Limb (tissue), 2 donors: Measurements from ENCODE around the gene HSF5.

Experiments
- DNase-seq, 2 donors: peaks; one replicate each; pipeline ENCODE4 v3.0.0-alpha.2; 2016; ENCODE audit errors: extremely low spot score in 2 of 2

The HSF5 gene

GRCh38 chr17:58387834-58388233 lies 100.4 kb downstream of the HSF5 start:
- DNase-seq = no peak

DNA sequence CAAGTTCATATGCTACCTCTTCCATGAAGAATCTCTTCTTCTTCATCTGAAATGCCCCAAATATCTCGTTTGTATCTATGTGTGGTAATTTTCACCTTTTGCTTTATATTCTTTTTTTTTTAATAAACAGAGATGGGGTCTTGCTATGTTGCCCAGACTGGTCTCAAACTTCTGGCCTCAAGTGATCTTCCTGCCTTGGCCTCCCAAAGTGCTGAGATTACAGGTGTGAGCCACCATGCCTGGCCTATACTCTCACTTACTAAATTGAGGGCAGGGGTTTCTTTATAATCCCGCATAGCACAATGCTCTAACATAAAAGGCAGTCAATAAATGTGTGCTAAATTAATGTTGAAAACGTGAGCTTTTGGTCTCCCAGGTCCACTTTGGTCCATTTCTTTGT lies 101.5 kb downstream of the HSF5 start:
- no peak for DNase-seq

GRCh38 chr17:58385359-58385899 lies 102.8 kb downstream of the HSF5 start:
- DNase-seq = no peak

- DNase-seq = no peak
Observed at GRCh38 chr17:58384897-58385296, 103.3 kb downstream of the HSF5 start.

DNA sequence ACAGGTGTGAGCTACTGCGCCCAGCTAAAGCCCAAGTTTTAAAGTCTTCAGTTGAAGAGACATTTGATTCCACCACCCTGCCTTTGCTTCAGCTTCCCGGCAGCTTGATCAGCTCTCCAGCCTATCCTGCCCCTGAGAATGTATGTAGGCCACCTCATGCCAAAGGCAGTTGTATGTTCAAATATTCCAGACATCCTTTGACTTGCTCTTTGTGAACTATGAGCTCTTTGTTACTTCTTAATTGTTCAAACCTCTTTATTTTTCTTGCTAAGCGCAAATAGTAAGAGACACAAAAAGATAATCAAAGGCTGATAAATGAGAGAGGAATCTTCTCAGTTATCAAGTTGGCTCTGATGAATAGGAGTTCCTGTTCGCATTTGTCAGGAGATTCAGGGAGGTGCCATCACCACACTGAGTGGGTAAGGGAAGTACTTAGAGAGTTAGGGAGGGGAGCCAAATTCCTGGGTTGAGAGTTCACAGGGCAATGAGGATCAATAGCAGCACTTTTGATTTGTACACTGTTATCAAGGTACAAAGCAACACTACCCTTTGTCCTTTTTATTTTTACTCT lies 104.2 kb downstream of the HSF5 start:
- DNase-seq = no peak

GRCh38 chr17:58382872-58383242 lies 105.4 kb downstream of the HSF5 start:
- DNase-seq = no peak

- no peak for DNase-seq
Observed at GRCh38 chr17:58382108-58382871, 105.9 kb downstream of the HSF5 start.

- no peak for DNase-seq
Observed at GRCh38 chr17:58381124-58382035, 106.8 kb downstream of the HSF5 start.

- no peak for DNase-seq
Observed at GRCh38 chr17:58380207-58381123, 107.7 kb downstream of the HSF5 start.

DNA sequence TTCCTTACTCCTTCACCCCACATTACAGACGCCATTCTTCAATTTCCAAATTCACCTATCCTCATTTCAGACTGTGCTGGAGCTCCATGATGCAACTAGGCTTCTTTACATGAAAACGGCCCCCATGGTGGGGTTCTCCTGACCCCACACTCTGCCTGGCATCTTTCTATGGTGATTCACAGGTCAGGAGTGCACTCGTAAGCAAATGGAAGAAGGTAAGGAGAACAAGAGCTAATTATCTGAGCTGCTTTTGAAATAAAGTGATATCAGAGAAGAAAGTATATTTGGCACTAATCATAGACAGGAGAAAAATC lies 108.7 kb downstream of the HSF5 start:
- DNase-seq = no peak

GRCh38 chr17:58378733-58379510 lies 109.3 kb downstream of the HSF5 start:
- no peak for DNase-seq

GRCh38 chr17:58377661-58378060 lies 110.5 kb downstream of the HSF5 start:
- no peak for DNase-seq

GRCh38 chr17:58377093-58377601 lies 111.1 kb downstream of the HSF5 start:
- DNase-seq = no peak

- no peak for DNase-seq
Observed at GRCh38 chr17:58376472-58377000, 111.7 kb downstream of the HSF5 start.

GRCh38 chr17:58375811-58376210 lies 112.4 kb downstream of the HSF5 start:
- no peak for DNase-seq

GRCh38 chr17:58375256-58375655 lies 113.0 kb downstream of the HSF5 start:
- DNase-seq = no peak

DNA sequence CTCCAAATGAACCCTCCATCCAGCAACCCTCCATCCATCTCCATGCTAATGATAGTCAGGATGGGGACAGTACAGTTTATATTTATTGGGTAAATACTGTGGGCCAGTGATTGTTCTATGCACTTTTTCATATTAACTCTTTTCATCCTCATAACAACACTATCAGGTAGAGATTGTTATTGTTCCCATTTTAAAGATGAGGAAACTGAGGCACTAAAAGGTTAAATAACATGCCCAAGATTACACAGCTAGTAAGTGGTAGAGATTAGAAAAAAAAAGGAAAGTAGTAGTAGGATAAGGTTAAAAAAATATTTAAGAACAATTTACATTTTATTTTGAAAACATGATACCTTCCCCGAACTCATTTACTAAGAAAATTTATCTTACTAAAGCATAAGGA lies 114.3 kb downstream of the HSF5 start:
- DNase-seq = no peak

DNA sequence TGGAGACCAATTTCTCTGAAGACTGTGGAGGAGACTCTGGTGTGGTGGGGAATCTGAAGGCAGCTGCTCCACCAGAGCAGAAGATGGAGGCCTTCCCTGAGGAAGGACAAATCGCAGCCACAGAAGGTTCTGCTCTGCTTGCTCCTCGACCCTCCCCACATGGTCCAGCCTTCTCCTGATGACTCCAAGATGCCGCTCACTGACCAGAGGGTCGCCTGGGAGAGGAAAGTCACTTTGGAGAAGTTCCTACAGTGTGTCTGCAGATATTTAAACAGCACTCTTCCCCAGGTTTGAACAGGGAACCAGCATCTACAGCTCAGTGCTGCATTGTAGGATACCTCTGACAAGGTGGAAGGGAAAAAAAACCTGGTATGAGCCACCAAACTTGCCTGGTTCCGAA lies 115.2 kb downstream of the HSF5 start:
- DNase-seq = no peak

- DNase-seq = no peak
Observed at GRCh38 chr17:58371300-58371950, 116.8 kb downstream of the HSF5 start.
